AG04450 (cell line): Measurements from ENCODE around the gene CPOX. TPM values are rescaled to one million over a fixed set of nuclear protein-coding genes. Genes with fewer than 3 reads are reported as not detected.

Experiments
- CTCF ChIA-PET: fragments of 300-600, 350-600 bp; formaldehyde crosslinking; extraction: SDS; loops from one replicate; lab custom pipeline; 2022; ENCODE audit warnings: antibody characterized with exemption, inconsistent platforms; lab: Charles Lee
- POLR2A ChIA-PET: fragments of 350-600 bp; formaldehyde crosslinking; extraction: SDS; loops from one replicate; lab custom pipeline; 2021; ENCODE audit warnings: antibody characterized with exemption, inconsistent platforms; lab: Yijun Ruan, JAX
- DNase-seq: peaks from one replicate; pipeline ENCODE4 v3.0.0-alpha.2; 2011; ENCODE audit warnings: low read depth, low spot score
- H3K27ac ChIP-seq: one replicate; pipeline ENCODE4 v1.5.1; 2012; ENCODE audit warnings: low read depth, low read length, control low read depth
- H3K27me3 ChIP-seq: one replicate; pipeline ENCODE4 v1.6.0; 2012; ENCODE audit warnings: low read length; ENCODE audit not compliant: control insufficient read depth, insufficient read depth
- H3K4me3 ChIP-seq: 2 replicates; pipeline ENCODE4 v1.5.1; 2011; ENCODE audit warnings: mild to moderate bottlenecking, low read depth, low read length, control low read depth
- H3K9me3 ChIP-seq: 2 replicates; pipeline ENCODE4 v1.5.1; 2012; ENCODE audit warnings: low read length; ENCODE audit not compliant: control insufficient read depth, insufficient read depth
- polyA plus RNA-seq: library from polyadenylated mRNA; depleted of rRNA; stranded (reverse); fragments of >200 nt; gene quantifications from 2 replicates; pipeline ENCODE4 v1.2.3, GENCODE V29; 2011
- TF ChIP-seq, protein P1 (sequence below): IDR thresholded peaks from 2 replicates; pipeline ENCODE4 v1.5.1; 2011; ENCODE audit warnings: low read depth, low read length, control low read depth, inconsistent platforms

Gene CPOX
- polyA plus RNA-seq, 1 experiment, result 19.6 TPM

DNA sequence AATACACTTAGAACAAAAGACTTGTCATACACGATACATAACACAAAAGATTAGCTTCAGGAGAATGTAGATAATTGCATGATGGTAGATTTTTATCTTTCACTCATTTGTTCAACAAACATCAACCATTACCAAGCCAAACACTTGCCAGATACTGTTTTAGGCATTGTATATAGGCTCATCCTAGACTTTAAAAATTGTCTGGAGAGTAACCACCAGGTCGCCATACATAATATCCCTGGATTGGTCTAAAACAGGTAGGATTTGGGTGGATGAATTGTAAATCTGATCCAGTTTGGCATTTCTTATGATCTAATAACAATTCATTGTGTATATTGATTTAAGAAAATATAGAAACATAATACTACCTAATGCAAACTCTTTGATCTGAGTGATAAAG, 38.8 kb downstream of the CPOX start:
- Histone ChIP-seq H3K27me3 (no peaks in the 10 kb centered on the region), H3K4me3 (no peak overlapping the region), H3K9me3 (no peaks in the 10 kb centered on the region), H3K27ac (no peak overlapping the region)
- TF ChIP-seq, protein P1, sequence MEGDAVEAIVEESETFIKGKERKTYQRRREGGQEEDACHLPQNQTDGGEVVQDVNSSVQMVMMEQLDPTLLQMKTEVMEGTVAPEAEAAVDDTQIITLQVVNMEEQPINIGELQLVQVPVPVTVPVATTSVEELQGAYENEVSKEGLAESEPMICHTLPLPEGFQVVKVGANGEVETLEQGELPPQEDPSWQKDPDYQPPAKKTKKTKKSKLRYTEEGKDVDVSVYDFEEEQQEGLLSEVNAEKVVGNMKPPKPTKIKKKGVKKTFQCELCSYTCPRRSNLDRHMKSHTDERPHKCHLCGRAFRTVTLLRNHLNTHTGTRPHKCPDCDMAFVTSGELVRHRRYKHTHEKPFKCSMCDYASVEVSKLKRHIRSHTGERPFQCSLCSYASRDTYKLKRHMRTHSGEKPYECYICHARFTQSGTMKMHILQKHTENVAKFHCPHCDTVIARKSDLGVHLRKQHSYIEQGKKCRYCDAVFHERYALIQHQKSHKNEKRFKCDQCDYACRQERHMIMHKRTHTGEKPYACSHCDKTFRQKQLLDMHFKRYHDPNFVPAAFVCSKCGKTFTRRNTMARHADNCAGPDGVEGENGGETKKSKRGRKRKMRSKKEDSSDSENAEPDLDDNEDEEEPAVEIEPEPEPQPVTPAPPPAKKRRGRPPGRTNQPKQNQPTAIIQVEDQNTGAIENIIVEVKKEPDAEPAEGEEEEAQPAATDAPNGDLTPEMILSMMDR, result no peak
- ChIA-PET POLR2A (no interaction called here), CTCF (no interaction called here)
- DNase-seq, result no peak

DNA sequence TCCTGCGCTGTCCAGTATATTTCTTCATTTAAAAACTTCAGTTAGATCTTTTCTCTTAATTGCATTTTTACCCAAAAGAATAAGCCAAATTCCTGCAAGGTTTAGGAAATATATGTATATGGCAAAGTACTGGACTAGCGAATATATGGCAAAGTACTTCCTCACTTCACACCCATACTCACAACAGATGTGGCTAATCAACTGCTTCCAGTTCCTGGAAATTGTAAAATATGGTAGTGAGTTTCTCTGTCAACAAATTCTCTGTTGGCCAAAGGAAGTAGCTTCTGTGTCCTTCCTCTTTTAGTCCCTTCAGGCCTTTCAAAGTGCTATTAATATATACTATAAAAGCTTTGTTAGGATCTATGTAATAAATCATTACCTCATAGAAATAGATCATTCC, 39.7 kb downstream of the CPOX start:
- TF ChIP-seq, protein P1, result no peak
- no peak for DNase-seq
- no peak overlapping the region for H3K4me3 ChIP-seq
- H3K27me3 ChIP-seq, result no peaks in the 10 kb centered on the region
- ChIA-PET POLR2A (no interaction called here), CTCF (no interaction called here)
- H3K9me3 ChIP-seq, result no peaks in the 10 kb centered on the region
- no peak overlapping the region for H3K27ac ChIP-seq

DNA sequence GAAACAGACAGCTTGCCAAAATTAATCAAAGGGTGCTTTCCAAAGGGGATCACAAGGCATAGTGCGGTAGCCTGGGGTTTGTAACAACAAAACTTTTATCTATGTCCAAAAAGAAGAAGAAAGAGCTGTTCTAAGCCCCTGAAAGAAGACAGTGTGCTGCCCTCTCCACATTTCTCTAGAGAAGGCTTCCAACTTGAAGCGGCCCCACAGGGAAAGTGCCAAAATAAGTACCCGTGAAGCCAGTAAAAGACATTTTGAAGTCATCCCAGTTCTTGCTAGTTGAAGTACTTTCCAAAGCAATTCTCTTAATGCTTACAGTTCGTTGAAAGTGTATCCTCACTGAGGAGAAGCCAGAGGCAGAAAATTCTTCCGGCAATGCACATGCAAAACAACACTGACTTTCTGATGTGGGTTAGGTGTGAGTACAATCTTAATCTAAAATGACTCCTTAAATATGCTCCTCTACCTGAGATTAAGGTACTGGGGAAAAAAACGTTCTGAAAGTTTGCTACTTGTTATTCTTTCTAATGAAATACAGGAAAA, 40.3 kb downstream of the CPOX start:
- CTCF ChIA-PET, result no interaction called here
- no peak overlapping the region for H3K4me3 ChIP-seq
- DNase-seq, result no peak
- peaks cover 2% of the 10 kb centered on the region for H3K27me3 ChIP-seq
- no peaks in the 10 kb centered on the region for H3K9me3 ChIP-seq
- no peak overlapping the region for H3K27ac ChIP-seq
- TF ChIP-seq, protein P1, result no peak
- POLR2A ChIA-PET, result no interaction called here

DNA sequence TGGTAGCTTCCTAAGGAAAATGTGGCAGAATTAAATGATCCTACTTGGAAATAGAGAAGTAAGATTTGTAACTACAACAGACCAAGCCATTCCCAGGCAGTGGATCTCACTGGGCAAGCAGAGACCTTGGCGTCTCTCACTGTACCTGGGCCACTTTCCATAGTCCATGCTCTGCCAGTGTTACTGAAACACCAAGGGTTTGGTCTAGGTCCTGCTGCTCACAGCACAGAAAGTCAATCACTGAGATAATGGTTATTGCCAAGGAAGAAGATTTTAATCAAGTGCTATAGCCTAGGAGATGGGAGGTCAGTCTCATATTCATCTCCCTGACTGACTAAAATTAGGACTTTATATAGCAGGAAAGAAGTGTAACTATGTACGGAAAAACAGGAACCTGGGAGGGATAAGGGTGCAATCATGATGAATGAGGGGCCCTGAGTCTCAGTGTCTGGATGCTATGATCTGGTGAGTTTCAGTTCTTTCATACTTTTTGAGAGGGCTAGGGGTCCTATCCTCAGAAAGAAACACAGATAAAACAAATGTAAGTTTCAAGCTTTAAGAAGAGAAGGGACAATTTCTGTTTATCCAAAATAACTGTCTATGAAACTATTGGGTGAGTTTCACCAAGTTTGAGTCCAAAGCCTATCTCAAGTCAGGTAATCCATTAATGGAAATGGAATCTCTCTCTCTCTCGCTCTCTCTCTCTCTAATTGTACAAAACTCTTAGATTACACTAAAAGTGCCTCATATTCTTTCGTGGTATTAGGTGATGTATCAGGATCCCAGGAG, 41.0 kb downstream of the CPOX start:
- no peak overlapping the region for H3K4me3 ChIP-seq
- POLR2A ChIA-PET, result no interaction called here
- TF ChIP-seq, protein P1, result no peak
- no peaks in the 10 kb centered on the region for H3K9me3 ChIP-seq
- H3K27me3 ChIP-seq, result peaks cover 3% of the 10 kb centered on the region
- CTCF ChIA-PET, result no interaction called here
- no peak overlapping the region for H3K27ac ChIP-seq
- DNase-seq, result no peak

DNA sequence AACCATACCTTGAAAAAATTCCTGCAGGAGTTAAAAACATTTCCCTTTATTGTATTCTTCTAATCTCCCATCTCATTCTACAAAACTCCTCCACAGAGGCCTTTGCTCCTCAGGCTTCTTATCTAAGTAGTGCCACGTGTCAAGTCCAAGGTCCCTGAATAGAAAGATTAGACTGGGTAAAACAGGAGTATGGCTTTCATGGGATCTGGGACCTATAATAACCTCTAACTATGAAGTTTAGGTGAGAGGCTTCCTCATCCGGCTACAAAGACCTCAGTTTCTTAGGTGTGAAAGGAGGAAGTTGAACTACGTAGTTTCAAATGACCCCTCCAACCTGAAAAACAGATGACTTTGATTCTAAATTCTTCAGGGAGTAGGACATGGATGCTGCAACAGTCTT, 41.7 kb downstream of the CPOX start:
- ChIA-PET CTCF (no interaction called here), POLR2A (interaction anchor here (0.6 kb wide), 1 partner anchor 13 kb away, joined by 4 read pairs; no protein-coding TSS in a partner anchor)
- H3K4me3 ChIP-seq, result no peak overlapping the region
- DNase-seq, result no peak
- TF ChIP-seq, protein P1, result no peak
- H3K9me3 ChIP-seq, result no peaks in the 10 kb centered on the region
- no peak overlapping the region for H3K27ac ChIP-seq
- peaks cover 3% of the 10 kb centered on the region for H3K27me3 ChIP-seq
